Uterus (tissue), 2 donors: ENCODE data around the gene TNPO3.

ENCODE experiments used
- POLR2A ChIP-seq, 2 donors: fragments of 450-650 bp; IDR thresholded peaks; one replicate each; pipeline ENCODE4 v1.6.1; 2016; ENCODE audit warnings: antibody characterized with exemption in 2 of 2, mild to moderate bottlenecking in 1 of 2, moderate library complexity in 1 of 2
- TF ChIP-seq, protein P1 (sequence below), 4 experiments: fragments of 200-600 bp in 2 of 4; fragments of 450-650 bp in 2 of 4; sonication (generic) in 2 of 4; IDR thresholded peaks; one replicate each; pipeline ENCODE4 v1.5.1; 2016 to 2019; ENCODE audit warnings: antibody characterized with exemption in 4 of 4, mild to moderate bottlenecking in 2 of 4, moderate library complexity in 1 of 4

DNA sequence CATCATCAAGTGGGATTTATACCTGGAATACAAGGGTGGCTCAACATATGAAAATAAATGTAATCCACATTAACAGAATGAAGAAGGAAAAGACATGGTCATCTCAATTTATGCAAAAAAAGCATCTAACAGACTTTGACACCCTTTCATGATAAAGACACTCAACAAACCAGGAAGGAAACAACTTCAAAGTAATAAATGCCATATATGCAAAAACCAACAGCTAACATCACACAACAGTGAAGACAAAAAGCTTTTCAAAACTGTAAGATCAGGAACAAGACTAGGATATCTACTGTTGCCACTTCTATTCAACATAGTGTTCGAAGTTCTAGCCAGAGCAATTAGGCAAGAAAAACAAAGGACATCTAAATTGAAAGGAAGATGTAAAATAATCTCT is 22.9 kb downstream of the TNPO3 start:
- TF ChIP-seq, protein P1, sequence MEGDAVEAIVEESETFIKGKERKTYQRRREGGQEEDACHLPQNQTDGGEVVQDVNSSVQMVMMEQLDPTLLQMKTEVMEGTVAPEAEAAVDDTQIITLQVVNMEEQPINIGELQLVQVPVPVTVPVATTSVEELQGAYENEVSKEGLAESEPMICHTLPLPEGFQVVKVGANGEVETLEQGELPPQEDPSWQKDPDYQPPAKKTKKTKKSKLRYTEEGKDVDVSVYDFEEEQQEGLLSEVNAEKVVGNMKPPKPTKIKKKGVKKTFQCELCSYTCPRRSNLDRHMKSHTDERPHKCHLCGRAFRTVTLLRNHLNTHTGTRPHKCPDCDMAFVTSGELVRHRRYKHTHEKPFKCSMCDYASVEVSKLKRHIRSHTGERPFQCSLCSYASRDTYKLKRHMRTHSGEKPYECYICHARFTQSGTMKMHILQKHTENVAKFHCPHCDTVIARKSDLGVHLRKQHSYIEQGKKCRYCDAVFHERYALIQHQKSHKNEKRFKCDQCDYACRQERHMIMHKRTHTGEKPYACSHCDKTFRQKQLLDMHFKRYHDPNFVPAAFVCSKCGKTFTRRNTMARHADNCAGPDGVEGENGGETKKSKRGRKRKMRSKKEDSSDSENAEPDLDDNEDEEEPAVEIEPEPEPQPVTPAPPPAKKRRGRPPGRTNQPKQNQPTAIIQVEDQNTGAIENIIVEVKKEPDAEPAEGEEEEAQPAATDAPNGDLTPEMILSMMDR (IDR thresholded peaks at IDR 0.05), result no peak
- TF ChIP-seq POLR2A (IDR thresholded peaks at IDR 0.05), result no peak
